ENCODE results near the gene TMEM121B.

DNA sequence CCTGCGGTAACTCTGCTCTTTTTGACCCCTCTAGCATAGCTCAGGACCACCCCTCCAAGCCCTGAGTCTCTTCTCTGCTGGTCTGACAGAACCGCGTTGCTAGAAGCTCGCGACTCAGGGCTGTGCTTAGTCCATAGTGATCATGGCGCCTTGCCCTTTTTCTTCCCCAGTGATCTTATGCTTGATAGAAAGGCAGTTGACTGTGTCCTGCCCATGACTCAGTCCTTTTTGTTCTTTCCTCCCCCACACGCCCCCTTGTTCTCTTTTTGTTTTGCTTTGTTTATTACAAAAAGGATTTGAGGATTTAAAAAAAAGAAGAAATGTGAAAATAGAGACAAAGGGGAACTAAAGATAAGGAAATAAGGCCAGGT, 18.9 kb downstream of the TMEM121B start:
- TF ChIP-seq, protein P1, sequence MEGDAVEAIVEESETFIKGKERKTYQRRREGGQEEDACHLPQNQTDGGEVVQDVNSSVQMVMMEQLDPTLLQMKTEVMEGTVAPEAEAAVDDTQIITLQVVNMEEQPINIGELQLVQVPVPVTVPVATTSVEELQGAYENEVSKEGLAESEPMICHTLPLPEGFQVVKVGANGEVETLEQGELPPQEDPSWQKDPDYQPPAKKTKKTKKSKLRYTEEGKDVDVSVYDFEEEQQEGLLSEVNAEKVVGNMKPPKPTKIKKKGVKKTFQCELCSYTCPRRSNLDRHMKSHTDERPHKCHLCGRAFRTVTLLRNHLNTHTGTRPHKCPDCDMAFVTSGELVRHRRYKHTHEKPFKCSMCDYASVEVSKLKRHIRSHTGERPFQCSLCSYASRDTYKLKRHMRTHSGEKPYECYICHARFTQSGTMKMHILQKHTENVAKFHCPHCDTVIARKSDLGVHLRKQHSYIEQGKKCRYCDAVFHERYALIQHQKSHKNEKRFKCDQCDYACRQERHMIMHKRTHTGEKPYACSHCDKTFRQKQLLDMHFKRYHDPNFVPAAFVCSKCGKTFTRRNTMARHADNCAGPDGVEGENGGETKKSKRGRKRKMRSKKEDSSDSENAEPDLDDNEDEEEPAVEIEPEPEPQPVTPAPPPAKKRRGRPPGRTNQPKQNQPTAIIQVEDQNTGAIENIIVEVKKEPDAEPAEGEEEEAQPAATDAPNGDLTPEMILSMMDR (IDR thresholded peaks at IDR 0.05) = no peak
- TF ChIP-seq POLR2A (IDR thresholded peaks at IDR 0.05) = no peak

Data from right lobe of liver (tissue), 4 donors.